ENCODE measurements around the gene RNF212.
A peak's percentile ranks its signal among the peaks of the same experiment; 100 is the strongest.

Gene RNF212

GRCh38 chr4:1154126-1154522 lies 40.8 kb upstream of the RNF212 start:
- Histone ChIP-seq H3K9me3 (peaks cover 0 to 8% (median 0%) of the 10 kb centered on the region in 3 donors), H3K4me3 (peak overlapping the region; percentile 41), H3K27ac (peak overlapping the region; percentile 78 to 89), H3K27me3 (no peaks in the 10 kb centered on the region), H3K36me3 (no peaks in the 10 kb centered on the region), H3K4me1 (peaks cover 0 to 22% (median 15%) of the 10 kb centered on the region in 4 donors)
- intact Hi-C loops (cut with DNase I; ENCODE audit: low total_unique reads): no loop called here
- peak in 1 of 2 donors; percentile 68 for DNase-seq
- TF ChIP-seq CTCF (IDR thresholded peaks at IDR 0.05): no peak

GRCh38 chr4:1153567-1154090 lies 40.3 kb upstream of the RNF212 start:
- no peak for TF ChIP-seq CTCF (IDR thresholded peaks at IDR 0.05)
- Histone ChIP-seq H3K36me3 (no peaks in the 10 kb centered on the region), H3K4me1 (peaks cover 0 to 22% (median 15%) of the 10 kb centered on the region in 4 donors), H3K27ac (peak overlapping the region; percentile 78 to 89), H3K27me3 (no peaks in the 10 kb centered on the region), H3K9me3 (peaks cover 0 to 8% (median 0%) of the 10 kb centered on the region in 3 donors), H3K4me3 (no peak overlapping the region)
- DNase-seq: no peak
- intact Hi-C loops (cut with DNase I; ENCODE audit: low total_unique reads): no loop called here

GRCh38 chr4:1152290-1152689 lies 38.9 kb upstream of the RNF212 start:
- Histone ChIP-seq H3K9me3 (no peaks in the 10 kb centered on the region), H3K4me3 (no peak overlapping the region), H3K36me3 (no peaks in the 10 kb centered on the region), H3K27me3 (no peaks in the 10 kb centered on the region), H3K4me1 (peaks cover 0 to 22% (median 15%) of the 10 kb centered on the region in 4 donors), H3K27ac (no peak overlapping the region)
- no peak for DNase-seq
- no peak for TF ChIP-seq CTCF (IDR thresholded peaks at IDR 0.05)
- intact Hi-C loops (cut with DNase I; ENCODE audit: low total_unique reads): no loop called here

GRCh38 chr4:1151541-1151940 lies 38.2 kb upstream of the RNF212 start:
- Histone ChIP-seq H3K36me3 (no peaks in the 10 kb centered on the region), H3K27ac (no peak overlapping the region), H3K4me1 (peaks cover 0 to 22% (median 15%) of the 10 kb centered on the region in 4 donors), H3K4me3 (no peak overlapping the region), H3K27me3 (no peaks in the 10 kb centered on the region), H3K9me3 (no peaks in the 10 kb centered on the region)
- DNase-seq: no peak
- no peak for TF ChIP-seq CTCF (IDR thresholded peaks at IDR 0.05)
- intact Hi-C loops (cut with DNase I; ENCODE audit: low total_unique reads): no loop called here

GRCh38 chr4:1150875-1151274 lies 37.5 kb upstream of the RNF212 start:
- Histone ChIP-seq H3K4me3 (no peak overlapping the region), H3K27ac (no peak overlapping the region), H3K9me3 (no peaks in the 10 kb centered on the region), H3K4me1 (peaks cover 0 to 22% (median 15%) of the 10 kb centered on the region in 4 donors), H3K36me3 (no peaks in the 10 kb centered on the region), H3K27me3 (no peaks in the 10 kb centered on the region)
- no peak for TF ChIP-seq CTCF (IDR thresholded peaks at IDR 0.05)
- intact Hi-C loops (cut with DNase I; ENCODE audit: low total_unique reads): no loop called here
- no peak for DNase-seq

GRCh38 chr4:1139860-1140259 lies 26.5 kb upstream of the RNF212 start:
- H3K36me3 ChIP-seq: no peaks in the 10 kb centered on the region
- intact Hi-C loops (cut with DNase I; ENCODE audit: low total_unique reads): loop anchor here (10.0 kb wide), 1 partner anchor 215 kb away; no protein-coding TSS in a partner anchor
- no peak overlapping the region for H3K27ac ChIP-seq
- peaks cover 0 to 26% of the 10 kb centered on the region in 2 donors for H3K27me3 ChIP-seq
- H3K4me1 ChIP-seq: no peaks in the 10 kb centered on the region
- DNase-seq: no peak
- no peak overlapping the region for H3K4me3 ChIP-seq
- no peak for TF ChIP-seq CTCF (IDR thresholded peaks at IDR 0.05)
- H3K9me3 ChIP-seq: no peaks in the 10 kb centered on the region
